CD4-positive, alpha-beta T cell treated with Interleukin-6 for 4 hours (primary cell): ENCODE results near the gene BPIFA3.

Source experiments
- DNase-seq: peaks from one replicate; pipeline ENCODE4 v3.0.0-alpha.2; 2020; ENCODE audit warnings: mixed read lengths

Gene BPIFA3

GRCh38 chr20:33229843-33230242 lies 12.7 kb downstream of the BPIFA3 start:
- no peak for DNase-seq

- DNase-seq, result no peak
Observed at GRCh38 chr20:33231237-33231636, 14.1 kb downstream of the BPIFA3 start.

DNA sequence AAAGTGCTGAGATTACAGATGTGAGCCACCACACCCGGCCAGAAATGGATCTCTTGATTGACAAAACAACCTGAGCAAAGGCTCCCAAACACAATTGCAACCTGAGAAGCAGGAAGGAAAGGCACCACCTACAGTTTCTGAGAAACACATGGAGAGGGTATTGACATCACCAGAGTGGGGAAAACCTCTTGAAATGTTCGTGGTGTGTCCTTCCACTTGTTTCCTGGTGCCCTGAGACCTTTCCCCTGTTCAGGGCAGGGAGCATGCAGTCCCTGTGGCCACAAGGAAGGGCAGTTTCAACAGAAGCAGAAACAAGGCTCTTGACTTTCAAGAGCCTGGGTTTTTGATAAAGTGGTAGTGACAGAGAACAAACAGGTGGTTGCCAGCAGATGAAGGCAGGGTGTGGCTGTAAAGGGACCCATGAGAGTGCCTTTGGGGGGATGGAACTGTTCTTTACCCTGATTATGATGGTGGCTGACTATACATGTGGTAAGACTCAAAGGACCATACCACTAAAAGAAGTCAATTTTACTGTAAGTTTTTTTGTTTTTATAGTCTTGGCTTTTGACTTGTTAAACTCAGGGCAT lies 15.4 kb downstream of the BPIFA3 start:
- no peak for DNase-seq

DNA sequence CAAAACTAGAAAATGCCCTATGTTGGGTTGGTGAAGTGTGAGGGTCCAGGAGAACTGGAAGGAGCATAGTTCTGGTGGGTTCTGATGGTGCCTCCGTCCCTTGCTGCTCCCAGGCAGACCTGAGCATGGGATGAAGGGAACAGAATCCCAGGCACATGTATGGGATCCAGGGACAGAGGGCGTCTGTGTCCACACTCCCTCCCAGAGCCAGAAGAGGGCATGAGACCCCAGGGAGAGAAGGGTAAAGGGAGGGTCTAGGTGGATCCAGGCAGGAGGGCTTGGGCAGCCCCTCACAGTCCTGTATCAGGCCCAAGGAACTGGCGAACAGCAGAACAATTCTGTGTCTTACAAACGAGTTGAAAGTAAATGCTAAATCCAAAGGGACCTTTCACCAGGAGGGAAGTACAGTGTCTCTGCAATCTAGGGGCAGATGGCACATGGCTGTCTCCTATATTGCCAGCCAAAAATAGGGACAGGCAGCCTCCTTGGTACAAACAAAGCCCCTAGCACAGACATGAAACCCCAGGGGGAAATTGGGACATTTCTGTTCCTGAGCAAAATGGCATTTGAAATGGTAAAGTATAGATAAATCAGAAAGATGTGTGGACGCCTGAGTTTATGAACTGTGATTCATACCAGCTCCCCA lies 16.1 kb downstream of the BPIFA3 start:
- DNase-seq, result no peak

- no peak for DNase-seq
Observed at GRCh38 chr20:33234050-33234449, 16.9 kb downstream of the BPIFA3 start.

DNA sequence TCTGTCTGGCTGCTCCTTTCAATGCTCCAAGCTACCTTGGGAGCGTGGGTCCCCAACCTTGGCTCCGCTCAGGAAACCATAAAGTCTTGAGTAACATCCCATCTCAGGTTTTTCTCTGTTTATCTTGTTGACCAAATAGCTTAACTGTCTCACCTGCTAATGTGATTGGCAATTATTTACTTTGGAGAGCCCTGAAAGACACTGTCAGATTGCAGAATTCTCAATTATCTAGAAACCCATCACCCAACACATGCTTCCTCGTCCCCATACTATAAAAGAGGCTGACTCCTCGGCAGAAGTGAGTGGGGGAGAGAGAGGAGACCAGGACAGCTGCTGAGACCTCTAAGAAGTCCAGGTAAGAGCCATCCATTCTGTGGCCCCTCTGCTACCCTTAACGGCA lies 18.5 kb downstream of the BPIFA3 start, which contains the start of gene BPIFA1:
BPIFA1 (plus strand) TSS at position 301 of the 400 bp plus-strand sequence. CDS start 1,716 bp downstream, outside the sequence.
- DNase-seq, result no peak

GRCh38 chr20:33236351-33236750 lies 19.2 kb downstream of the BPIFA3 start:
- no peak for DNase-seq

- DNase-seq, result no peak
Observed at GRCh38 chr20:33237989-33238388, 20.8 kb downstream of the BPIFA3 start.

DNA sequence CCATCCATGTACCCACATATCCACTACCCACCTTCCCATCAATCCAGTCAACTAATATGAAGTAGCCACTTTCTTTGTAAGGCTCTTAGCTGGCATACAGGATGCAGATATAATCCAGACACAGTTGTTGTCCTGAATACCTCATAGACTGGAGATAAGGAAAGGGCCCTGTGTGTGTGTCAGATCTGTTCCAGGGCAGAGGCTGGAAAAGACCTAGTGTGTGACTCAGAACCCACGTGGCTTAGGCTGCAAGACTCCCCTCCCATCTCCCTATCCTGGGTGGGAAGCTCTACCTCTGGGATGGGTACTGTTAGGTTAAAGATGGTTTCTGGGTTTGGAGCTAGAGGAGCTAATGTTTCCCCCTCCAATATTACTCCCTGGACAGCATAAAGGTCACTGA lies 22.3 kb downstream of the BPIFA3 start:
- DNase-seq, result no peak

GRCh38 chr20:33239979-33240736 lies 23.0 kb downstream of the BPIFA3 start:
- no peak for DNase-seq

DNA sequence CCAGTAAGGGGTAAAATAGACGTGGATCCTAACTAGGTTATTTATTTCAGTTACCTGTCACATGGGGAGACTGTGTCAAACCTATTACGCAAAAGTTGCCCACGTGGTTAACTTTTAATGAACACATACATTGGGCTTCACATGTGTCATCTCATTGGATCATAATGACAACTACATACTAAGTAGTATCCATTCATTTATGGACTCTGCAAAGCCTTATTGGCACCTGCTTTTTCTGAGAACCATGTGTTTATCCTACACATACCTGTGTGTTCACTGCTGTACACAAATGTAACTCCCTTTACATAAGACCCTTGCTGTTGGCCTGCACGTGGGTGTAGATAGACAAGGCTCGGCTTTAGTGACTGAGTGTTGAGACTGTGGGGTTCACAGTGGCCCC lies 23.8 kb downstream of the BPIFA3 start:
- DNase-seq, result no peak

- no peak for DNase-seq
Observed at GRCh38 chr20:33242319-33243100, 25.4 kb downstream of the BPIFA3 start.

GRCh38 chr20:33246077-33246476 lies 28.9 kb downstream of the BPIFA3 start:
- no peak for DNase-seq

- no peak for DNase-seq
Observed at GRCh38 chr20:33249456-33249855, 32.3 kb downstream of the BPIFA3 start.

- no peak for DNase-seq
Observed at GRCh38 chr20:33250666-33251065, 33.5 kb downstream of the BPIFA3 start.

GRCh38 chr20:33251496-33251895 lies 34.3 kb downstream of the BPIFA3 start:
- DNase-seq, result no peak

DNA sequence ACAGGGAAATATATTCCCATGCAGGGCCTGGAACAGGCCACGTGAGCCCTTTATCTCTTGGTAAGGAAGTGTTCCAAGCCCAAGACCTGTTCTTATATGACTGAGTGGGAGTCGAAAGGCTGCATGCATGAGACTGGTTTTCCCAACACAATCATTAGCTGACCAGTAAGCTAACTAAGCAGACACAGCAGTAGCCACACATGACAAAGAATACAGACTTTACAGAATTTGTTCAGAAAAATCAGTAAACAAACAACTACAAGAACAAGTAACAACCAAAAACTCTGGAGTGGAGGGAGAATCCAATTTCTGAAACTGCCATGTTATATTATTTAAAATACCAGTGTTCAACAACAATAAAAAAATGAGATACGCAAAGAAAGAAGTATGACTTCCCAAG lies 35.3 kb downstream of the BPIFA3 start:
- DNase-seq, result no peak

DNA sequence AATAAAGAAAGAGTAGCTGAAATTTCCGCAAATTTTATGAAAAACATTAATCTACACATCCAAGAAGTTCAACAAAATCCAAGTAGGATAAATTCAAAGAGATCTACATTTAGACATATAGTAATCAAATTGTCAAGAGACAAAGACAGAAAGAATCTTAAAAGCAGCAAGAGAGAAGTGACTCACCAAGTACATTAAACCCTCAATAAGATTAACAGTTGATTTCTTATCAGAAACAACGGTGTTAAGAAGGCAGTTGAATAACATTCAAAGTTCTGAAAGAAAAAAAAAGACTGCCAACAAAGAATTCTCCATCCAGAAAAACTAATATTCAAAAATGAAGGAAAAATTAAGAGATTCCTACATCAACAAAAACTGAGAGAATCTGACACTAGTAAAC lies 37.9 kb downstream of the BPIFA3 start:
- no peak for DNase-seq

DNA sequence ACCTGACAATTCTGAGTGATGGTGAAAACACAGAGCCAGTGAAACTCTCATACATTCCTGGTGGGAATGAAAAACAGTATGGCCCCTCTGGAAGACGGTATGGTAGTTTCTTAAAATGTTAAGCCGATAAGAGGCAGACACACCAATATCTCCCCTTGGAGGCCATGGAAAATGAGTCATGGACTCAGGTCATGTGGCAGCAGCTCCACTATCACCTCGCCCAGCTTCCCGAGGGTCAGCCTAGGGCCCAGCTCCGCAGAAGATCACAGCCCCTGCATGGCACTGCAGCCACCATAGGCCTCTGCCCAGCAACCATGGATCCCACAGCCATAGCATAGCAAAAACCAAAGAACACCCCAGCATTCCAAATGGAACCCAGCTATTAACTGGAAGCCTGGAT lies 40.1 kb downstream of the BPIFA3 start:
- no peak for DNase-seq

GRCh38 chr20:33259371-33259770 lies 42.2 kb downstream of the BPIFA3 start:
- DNase-seq, result no peak

DNA sequence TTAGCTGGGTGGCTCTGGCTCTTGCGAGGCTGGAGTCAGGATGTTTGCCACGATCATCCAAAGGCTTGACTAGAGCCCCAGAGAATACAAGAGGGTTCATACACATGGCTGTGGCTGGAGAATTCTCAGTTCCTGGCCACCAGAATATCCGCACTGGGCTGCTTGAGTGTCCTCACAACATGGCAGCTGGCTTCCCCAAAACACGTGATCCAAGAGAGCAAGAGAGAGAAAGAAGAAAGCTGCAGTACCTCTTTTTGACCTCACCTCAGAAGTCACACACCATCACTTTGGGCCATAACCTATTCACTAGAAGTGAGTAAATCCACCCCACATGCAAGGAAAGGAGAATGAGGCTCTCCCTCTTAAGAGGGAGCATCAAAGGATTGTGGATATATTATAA lies 44.3 kb downstream of the BPIFA3 start:
- DNase-seq, result no peak

GRCh38 chr20:33262658-33263065 lies 45.5 kb downstream of the BPIFA3 start:
- DNase-seq, result no peak

- DNase-seq, result no peak
Observed at GRCh38 chr20:33263784-33264183, 46.6 kb downstream of the BPIFA3 start.
